Cardiac septum (tissue), 1 donor: ENCODE data around the gene DOCK3. TPM values are rescaled to one million over a fixed set of nuclear protein-coding genes. Genes with fewer than 3 reads are reported as not detected.
"Not testable (repeated sequence)": the region's sequence is repeated elsewhere in the genome, so short reads cannot be mapped to it uniquely, and the experiment has no call there.

ENCODE experiments used
- DNase-seq: peaks from one replicate; pipeline ENCODE4 v3.0.0-alpha.2; 2020; ENCODE audit warnings: low spot score
- intact Hi-C: fragments of 100-400 bp; cut with DNase I; formaldehyde crosslinking; loops from one replicate; pipeline ENCODE4 v1.14.0; 2022
- total RNA-seq: library from RNA; stranded (reverse); fragmentation: NEBNext Ultra II Directional; extraction: Animal tissue kit (Norgen Biotek cat#: 25700); gene quantifications from one replicate; pipeline ENCODE4 v1.2.1, GENCODE V29; 2021
- donor health status: DM: no; HTN: no; CAD: no.

Gene DOCK3
- total RNA-seq, 1 donor from 2014 or later = 6.1 TPM

DNA sequence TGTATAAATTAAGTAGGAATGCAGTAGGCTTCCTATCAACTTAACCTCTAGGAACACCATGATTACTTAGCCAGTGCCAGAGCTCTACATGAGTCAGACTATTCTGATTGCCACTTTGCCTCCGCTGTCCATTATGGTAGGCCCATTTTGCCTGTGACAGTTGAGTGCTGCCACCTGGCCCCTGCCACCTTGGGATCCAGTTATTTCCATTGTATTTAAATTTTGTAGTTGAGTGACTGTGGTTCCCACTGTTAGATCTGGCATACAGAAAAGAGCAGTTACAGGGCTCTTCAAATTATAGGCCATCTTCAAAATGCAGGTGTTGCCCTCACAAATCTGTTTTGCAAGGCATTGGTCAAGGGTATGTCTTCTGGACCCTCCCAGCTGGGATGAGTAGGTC, 456.9 kb downstream of the DOCK3 start:
- DNase-seq, intact Hi-C loops: not testable (repeated sequence)

DNA sequence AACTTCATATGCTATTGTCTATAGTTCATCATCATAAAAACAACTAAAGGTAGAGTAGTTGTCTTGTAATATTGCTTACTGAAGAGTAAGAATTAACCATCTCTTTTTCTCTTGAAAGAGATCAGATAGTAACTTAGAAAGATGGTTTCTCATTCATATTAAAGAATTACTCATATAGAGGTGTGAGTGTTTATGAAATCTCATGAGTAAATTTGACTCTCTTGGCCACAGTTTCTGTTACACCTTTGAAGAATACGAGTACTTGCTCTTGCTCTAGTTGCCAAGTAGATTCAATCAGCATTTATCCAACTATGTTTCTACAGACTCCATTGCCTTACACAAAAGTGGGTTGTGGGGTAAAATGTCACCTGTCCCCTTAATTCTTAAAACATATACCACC, 463.0 kb downstream of the DOCK3 start:
- no peak for DNase-seq
- intact Hi-C loops = no loop called here

DNA sequence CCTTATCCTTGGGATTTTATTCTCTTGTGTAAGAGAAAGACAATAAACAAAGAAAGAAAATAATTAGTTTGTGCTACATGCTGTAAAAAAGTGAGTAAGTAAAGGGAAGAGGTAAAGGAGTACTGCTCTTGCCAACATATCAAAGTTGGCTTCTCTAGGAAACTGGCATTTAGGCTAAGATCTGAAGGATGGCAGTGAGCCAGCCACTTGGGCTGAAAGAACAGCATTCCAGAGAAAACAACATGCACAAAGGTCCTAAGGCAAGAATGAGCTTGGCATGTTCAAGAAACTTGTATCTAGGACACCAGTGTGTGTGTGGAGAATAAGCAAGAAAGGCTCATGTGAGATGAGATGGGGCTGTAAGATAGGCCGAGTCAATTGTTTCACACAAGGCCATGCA, 464.9 kb downstream of the DOCK3 start:
- intact Hi-C loops = no loop called here
- DNase-seq = no peak

DNA sequence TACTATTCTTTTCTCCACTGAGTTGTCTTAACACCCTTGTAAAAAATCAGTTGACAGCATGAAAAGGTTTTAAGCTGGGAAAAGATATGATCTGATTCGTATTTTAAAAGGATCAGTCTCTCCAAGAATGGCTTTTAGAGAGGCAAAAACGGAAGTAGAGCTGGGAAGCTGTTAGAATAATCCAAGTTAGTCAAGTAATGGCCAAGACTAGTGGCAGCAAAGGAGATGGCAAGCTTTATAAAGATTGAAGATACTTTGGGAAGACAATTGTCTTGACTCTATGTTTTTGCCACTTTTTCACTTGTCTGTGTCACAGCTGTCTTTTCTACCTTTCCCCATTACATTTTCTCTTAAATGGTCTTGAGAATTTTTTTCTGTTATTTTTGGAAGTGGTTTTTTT, 466.8 kb downstream of the DOCK3 start:
- intact Hi-C loops = no loop called here
- DNase-seq = no peak

DNA sequence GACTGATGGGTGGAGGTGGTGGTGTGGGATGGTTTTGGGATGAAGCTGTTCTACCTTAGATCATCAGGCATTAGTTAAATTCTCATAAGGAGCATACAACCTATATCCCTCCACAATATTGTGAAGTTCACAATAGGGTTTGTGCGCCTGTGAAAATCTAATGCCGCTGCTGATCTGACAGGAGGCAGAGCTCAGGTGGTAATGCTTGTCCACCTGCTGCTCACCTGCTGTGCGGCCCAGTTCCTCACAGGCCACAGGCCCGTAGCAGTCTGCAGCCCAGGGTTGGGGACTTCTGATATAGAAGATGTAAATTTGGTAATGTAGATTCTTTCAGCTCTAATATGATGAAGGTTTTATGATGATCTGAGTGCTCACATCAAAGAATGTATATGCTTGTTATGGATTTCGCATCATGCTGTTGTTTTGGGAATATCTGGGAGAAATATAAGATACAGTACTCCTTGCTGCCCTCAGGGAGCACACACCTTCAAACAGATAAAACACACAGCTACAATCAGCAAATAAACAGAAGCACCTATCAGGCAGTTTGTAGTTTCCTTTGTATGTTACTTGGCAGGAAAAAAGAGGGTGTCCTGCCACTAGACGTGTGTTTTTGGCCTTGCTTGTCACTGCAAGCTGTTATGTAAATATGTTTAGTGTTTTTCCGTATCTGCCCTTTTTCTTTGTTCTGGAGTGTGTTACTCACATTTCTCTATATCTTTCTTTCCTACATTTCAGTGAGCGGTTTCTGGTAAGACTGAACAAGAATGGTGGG, 471.3 kb downstream of the DOCK3 start:
- no peak for DNase-seq
- intact Hi-C loops = no loop called here

DNA sequence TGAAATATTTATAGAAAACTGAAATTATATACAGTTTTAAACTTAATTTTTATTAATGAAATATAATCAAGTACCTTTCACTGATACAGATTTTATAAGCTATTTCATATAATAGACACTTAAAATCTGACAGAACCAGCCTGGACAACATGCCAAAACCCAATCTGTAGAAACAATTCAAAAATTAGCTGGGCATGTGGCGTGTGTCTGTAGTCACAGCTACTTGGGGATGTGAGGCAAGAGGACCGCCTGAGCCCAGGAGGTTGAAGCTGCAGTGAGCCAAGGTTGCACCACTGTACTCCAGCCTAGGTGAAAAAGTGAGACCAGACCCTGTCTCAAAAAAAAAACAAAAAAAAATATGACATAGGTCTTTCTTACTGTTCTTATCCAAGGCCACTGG, 472.1 kb downstream of the DOCK3 start:
- intact Hi-C loops = no loop called here
- DNase-seq = no peak

DNA sequence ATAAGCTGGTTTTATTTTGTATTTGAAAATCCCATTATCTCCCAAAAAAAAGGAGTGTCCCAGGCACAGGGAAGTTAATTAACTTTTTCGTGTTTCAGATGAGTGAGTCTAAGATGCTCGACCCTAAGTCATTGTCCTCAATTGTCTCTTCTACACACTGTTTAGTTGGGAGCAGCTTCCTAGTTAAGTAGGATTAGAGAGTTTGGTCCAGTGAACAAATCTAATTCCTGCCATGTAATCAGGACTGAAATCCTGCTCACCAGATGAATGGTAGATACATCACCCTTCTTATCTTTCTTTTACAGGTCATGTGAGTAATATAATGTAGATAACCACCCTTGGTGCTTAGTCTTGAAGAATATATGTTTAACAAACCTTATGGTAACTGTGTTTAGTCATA, 481.4 kb downstream of the DOCK3 start:
- no peak for DNase-seq
- intact Hi-C loops = no loop called here

DNA sequence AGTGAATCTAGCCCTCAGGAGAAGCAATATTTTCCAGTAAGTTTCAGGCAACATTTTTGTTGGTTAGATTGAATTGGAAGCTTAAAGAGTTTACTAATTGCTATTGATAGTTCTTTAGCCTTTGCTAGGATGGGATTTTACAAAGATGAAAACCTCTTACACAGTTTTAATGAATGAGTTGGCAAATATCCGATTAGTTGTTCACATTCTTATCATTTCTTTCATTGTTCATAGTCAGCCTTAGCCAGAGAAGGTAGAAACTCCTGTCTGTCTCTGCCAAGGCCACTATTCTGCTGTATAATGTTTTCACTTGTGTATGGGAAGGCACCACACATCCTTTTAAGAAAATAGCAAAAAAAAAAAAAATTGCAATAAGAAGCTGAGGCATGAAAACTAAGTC, 488.3 kb downstream of the DOCK3 start:
- no peak for DNase-seq
- intact Hi-C loops = no loop called here

DNA sequence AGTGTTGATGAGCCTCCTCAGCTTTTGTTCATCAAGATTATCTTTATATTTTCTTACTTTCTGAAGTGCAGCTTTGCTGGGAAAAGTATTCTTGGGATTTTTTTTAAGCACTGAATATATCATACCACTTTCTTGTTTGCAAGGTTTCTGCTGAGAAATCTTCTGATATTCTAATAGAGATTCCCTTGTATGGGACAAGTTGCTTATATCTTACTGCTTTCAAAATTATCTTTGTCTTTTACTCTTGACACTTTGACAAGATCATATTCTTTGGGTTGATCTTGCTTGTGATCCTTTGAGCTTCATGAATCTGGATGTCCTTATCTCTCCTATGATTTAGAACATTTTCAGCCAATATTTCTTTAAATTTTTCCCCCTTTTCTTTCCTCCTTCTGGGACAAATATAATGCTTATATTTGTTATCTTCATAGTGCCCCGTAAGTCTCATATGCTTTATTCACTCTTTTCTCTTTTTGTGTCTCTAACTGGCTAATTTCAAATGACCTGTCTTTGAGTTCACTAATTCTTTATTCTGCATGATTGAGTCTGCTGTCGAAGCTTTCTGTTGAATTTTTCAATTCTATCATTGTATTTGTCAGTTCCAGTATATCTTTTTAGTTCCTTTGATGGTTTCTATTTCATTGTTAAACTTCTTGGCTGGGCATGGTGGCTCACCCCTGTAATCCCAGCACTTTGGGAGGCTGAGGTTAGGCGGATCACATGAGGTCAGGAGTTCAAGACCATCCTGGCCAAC, 499.0 kb downstream of the DOCK3 start:
- intact Hi-C loops = no loop called here
- no peak for DNase-seq

DNA sequence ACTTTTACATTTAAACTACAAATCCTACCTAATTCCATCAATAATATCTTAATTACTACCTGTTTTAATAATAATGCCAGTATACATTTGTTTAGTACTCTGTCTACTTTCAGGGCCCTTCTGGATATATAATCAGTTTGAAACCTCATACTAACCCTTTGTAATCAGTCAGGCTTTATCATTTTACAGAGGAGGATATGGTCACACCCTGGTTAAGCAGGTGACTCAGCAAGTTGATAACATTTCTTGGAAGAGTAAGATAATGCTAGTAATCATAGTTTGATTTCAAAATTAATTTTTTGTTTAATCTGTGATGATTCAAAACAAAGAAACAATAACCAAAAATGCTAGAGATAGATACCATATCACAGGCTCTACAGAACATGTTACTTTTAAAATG, 502.2 kb downstream of the DOCK3 start:
- intact Hi-C loops = no loop called here
- no peak for DNase-seq

DNA sequence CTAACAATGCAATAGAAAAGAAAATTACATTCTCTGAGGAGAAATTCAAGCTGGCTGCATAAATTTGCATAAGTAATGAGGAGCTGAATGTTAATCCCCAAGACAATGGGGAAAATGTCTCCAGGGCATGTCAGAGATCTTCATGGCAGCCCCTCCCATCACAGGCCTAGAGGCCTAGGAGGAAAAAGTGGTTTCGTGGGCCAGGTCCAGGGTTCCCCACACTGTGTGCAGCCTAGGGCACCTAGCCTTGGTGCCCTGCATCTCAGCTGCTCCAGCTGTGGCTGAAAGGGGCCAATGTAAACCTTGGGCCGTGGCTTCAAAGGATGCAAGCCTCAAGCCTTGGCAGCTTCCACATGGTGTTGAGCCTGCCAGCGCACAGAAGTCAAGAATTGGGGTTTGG, 511.7 kb downstream of the DOCK3 start:
- DNase-seq, intact Hi-C loops: not testable (repeated sequence)

DNA sequence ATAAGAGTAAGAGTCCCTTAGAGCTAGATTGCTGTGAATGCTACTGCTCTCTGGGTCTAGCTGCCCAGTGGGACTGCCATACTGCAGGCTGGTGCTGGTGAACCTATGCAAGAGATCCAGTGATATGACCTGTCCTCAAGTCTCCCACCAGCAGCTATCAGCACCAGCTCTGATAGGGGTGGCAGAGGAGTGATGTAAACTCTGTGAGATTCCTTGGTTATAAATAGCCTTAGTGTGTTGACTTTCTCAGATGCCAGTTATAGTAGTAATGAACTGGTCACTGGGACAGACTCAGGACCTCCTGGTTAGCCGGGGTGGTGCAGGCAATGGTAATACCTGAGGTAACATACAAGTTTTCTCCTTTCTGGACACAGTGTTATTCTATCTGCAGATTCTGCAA, 515.5 kb downstream of the DOCK3 start:
- intact Hi-C loops = no loop called here
- DNase-seq = no peak

DNA sequence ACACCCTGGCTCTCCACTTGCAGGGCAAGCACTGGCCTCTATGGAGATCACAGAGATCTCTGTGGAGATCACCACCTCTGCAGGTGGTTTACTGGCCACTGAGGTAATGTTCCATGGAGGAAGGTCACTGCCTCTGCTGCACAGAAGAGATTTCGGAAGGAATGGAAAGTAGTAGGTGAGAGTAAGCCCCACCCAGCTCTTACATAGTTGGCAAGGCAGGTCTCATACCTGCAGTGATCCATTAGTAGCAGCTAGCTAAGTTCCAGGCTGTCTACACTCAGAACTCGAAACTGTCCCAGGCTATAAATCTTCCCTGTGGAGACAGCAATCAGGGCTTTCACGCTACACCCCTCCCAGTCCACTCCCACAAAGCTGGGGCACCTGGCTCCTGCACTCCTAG, 516.1 kb downstream of the DOCK3 start:
- intact Hi-C loops = no loop called here
- DNase-seq = no peak

DNA sequence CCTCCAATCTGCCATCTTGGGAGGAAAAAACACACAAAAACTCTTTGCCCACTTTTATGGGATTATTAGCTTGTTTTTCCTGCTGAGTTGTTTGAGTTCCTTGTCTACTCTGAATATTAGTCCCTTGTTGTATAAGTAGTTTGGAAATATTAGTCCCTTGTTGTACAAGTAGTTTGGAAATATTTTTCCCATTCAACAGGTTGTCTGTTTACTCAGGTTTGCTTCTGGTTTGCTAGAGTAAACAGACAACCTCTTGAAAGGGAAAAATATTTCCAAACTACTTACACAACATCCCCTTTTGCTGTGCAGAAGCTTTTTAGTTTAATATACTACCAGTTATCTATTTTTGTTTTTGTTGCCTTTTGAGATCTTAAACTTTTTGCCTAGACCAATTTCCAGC, 517.0 kb downstream of the DOCK3 start:
- DNase-seq = no peak
- intact Hi-C loops = no loop called here

DNA sequence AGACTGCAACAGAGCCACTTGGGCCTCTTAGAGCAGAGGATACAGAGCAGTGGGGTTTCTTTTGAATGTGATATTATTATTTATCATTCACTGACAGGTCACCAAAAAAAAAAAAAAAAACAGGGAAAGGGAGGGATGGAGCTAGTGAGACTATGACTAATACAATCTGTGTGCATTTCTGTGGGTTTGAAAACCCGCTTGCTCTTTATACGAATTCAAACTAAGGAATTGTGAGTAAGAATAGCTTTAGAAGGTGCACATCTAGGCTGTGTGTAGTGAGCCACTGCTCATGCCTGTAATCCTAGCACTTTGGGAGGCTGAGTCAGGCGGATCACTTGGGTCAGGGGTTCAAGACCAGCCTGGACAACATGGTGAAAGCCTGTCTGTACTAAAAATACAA, 523.8 kb downstream of the DOCK3 start:
- intact Hi-C loops = no loop called here
- no peak for DNase-seq

DNA sequence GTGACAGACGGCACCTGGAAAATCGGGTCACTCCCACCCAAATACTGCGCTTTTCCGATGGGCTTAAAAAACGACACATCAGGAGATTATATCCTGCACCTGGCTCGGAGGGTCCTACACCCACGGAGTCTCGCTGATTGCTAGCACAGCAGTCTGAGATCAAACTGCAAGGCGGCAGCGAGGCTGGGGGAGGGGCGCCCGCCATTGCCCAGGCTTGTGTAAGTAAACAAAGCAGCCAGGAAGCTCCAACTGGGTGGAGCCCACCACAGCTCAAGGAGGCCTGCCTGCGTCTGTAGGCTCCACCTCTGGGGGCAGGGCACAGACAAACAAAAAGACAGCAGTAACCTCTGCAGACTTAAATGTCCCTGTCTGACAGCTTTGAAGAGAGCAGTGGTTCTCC, 524.6 kb downstream of the DOCK3 start:
- intact Hi-C loops, DNase-seq: not testable (repeated sequence)

DNA sequence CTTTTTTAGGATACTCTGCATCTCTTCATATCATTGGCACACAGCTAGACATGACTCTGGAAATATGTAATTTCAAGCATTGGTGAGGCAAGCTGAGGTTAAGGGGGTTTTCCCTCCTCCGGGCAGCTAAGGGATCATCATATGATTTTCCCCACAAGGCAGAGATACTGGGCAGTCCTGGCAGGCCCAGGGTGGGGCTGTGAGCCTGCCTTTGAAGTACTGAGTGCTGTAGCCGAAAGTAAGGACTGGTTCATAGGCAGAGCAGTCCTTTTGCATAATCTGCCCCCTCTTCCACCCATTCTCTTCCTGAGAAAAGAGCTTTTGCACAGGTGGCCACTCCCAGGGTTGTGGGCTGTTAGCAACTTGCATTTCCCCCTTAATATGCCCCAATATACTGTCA, 541.6 kb downstream of the DOCK3 start:
- no peak for DNase-seq
- intact Hi-C loops = no loop called here

DNA sequence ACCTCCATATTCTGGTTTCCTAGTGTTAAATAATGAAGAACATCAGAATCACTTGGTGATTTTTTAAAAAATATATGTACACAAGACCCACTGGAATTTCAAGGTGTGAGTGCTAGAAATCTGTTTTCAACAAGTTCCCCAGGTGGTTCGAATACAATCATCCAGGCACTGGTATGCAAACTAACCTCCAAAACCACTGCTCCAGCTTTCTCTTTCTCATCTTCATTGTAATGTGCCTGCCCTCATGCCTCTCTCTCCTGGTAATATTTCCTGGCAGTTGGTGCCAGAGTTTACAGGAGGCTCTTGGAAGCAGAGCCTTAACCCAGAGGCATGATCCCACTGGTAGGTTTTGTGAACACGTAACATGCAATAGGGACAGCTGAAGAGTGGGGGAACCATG, 547.2 kb downstream of the DOCK3 start:
- no peak for DNase-seq
- intact Hi-C loops = no loop called here

DNA sequence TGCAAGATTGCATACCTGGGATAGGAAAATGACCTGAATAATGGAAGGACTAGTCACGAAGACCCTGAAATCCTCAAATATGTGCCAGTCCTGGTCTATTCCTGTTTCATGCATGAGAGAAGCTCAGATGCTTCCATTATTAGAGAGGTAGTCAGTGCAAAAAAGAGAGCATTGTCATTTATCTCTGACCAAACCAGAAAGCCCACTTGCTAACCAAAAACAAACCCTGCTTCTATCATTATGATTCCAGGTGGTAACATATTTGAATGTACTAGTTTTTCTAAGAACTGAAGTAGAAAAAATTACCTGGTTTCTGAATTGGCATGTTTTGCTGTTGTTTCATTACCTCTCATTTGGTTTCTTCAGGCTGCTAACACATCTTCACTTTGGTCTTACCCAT, 549.6 kb downstream of the DOCK3 start:
- intact Hi-C loops = no loop called here
- no peak for DNase-seq

DNA sequence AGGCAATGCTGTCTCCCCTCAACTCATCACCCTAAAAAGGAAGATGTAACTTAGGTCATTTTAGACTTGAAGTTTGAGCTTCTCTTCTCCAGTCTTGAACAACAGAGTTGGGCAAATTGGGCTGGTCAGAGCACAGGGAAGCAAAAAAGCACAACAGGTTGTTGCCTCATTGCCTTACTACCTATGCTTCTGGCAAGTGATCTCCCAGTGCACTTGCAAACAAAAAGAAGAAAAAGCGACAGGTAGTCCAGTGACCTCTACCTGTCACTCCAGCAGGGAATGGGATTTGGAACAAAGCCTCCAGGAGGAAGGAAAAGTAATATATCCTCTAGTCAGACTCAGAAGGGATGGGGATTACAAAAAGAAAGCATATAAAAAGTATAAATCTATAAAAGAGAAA, 550.1 kb downstream of the DOCK3 start:
- intact Hi-C loops = no loop called here
- DNase-seq = no peak

DNA sequence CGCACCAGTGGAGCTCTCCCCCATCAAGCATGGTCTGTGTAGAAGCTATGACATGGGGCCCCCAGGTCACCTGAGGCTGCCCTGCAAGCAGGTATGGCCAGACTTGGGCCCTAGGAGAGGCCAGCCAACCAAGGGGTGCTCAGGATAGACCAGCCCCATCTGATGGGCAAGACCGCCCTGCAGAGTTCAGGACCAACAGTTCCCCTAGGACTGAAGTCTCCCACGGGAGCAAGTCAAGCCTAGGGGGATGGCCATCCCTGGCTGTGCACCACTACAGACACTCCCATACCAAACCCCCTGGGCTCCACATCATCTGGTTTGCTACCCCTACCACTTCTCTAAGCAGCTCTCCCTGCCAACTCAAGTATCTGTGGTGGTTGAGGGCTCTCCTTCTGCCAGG, 568.2 kb downstream of the DOCK3 start:
- intact Hi-C loops = no loop called here

More for the DNA sequence above, 568.2 kb downstream of the DOCK3 start:
- no peak for DNase-seq
